SK-MEL-5 (cell line): ENCODE data around the gene PRDM2. TPM values are rescaled to one million over a fixed set of nuclear protein-coding genes. Genes with fewer than 3 reads are reported as not detected.
"Not testable (repeated sequence)": the region's sequence is repeated elsewhere in the genome, so short reads cannot be mapped to it uniquely, and the experiment has no call there.

Experiments used
- DNase-seq: peaks from one replicate; pipeline ENCODE4 v3.0.0-alpha.2; 2016; ENCODE audit warnings: low read depth, low spot score
- in situ Hi-C: cut with HindIII; loops from 2 replicates; pipeline ENCODE4 v1.10.0; 2016; ENCODE audit warnings: low sequenced_read_pairs, high pct_unique_total_duplicates, low pct_unique_long_range_greater_than_20kb
- total RNA-seq: library from RNA; depleted of rRNA; stranded (reverse); fragments of >200 nt; shearing (Covaris generic); gene quantifications from 2 replicates; pipeline ENCODE4 v1.2.3, GENCODE V29; 2014

PRDM2 gene
- total RNA-seq, 1 experiment from 2014 or later, result 4.5 TPM

DNA sequence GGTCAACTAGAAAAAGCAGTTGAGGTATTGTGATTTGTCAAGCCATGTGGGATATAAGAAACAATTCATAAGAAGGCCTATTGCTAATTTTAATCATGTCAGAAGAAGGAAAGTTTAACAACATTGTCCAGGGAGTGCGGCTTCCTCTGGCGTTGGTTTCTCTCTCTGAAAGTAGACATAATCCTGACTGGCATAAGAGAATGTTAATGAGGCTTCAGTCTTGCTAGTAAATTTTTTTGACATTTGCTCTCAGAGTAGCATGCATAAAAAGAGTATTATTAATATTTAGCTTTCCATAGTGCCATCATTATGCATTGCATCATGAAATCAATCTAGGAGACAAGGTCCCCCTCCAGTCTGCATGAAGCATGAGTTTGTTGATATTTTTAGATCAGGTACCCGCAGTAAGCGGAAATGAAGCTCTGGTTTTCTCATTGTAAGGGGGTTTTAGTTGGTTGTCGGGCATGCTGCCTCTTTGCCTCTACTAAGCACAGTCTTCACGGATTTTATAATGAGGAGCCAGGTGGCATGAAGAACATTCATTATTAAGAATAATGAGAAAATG is 12.8 kb upstream of the PRDM2 start:
- in situ Hi-C loops, result no loop called here
- DNase-seq, result no peak

DNA sequence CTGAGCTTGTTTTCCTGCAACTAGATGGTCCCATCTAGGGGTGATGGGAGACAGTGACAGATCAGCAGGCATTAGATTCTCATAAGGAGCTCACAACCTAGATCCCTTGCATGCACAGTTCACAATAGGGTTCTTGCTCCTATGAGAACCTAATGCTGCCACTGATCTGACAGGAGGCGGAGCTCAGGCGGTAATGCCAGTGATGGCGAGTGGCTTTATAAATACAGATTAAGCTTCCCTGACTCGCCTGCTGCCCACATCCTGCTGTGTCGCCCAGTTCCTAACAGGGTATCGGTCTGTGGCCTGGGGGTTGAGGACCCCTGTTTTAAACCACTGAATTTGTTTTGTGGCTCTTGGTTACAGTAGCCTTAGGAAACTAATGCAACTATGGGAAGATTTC is 6.9 kb upstream of the PRDM2 start:
- DNase-seq, in situ Hi-C loops: not testable (repeated sequence)

DNA sequence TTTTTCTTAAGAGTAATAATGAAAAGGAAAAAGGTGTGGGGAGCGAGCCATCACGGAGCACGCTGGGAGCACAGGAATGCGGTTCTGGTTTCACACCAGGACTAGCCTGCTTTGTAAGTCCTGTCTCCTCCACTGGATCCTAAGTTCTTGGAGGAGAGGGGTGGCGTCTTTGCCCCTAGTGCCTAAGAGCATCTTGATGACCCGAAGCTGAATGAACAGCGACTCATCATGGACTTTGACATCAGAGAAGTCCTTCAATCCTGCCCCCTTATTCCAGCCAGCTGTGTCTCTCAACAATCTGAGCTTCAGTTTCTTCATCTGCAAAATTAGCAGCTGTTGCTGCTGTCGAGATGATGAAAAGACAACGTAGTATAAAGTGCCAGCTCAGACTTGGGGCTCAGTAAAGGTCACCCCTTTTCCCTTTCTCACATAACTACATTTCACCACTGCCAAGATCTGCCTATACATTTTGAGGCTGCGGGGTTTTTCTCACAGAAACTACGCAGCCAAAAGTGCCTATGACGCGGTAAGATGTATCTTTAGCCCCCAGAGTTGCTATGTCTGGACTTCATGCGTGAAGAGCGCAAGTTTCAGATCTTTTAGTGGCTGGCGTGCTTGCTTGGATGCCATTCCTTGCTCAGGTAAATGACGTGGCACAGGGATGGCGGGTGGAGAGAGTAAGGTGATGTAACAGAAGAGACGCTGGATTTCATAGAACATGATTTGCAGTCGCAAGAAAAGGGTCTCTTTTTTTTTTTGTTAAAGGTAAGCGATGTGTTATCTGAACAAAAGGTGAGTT is 4.9 kb upstream of the PRDM2 start:
- in situ Hi-C loops, result no loop called here

DNA sequence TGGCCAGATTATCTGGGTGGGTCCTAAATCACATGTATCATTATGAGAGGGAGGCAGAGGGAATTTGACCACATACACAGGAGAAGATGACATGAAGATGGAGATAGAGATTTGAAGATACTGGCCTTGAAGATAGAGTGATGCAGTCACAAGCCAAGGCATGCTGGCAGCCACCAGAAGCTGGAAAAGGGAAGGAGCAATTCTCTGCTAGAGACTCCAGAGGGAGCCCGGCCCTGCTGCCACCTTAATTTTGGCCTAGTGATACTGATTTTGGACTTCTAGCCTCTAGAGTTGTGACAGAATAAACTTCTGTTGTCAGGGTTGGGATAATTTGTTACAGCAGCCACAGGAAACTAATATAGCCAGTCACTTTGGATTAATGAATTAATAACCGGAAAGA is 2.2 kb upstream of the PRDM2 start:
- no peak for DNase-seq
- in situ Hi-C loops, result no loop called here

More for the DNA sequence above, 4.9 kb upstream of the PRDM2 start:
- no peak for DNase-seq

DNA sequence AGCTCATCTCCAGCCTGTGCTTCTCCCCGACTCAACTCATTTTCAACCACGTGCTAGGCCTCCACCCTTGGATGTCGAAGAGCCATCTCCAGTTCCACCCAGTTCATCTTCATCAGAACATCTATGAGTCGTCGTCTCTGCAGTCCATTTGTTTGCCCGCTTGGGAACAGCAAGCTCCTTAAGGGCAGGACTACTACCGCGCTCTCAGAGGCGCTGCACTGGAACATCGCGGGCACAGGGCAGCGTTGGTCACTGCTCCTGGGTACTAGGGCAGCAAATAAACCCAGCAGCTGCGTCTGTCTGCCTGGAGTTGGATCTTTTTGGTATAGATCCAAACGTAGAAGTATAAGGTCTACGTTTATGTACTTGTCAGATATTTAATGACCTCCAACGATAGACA is 478 bp upstream of the PRDM2 start:
- DNase-seq, result no peak
- in situ Hi-C loops, result no loop called here

DNA sequence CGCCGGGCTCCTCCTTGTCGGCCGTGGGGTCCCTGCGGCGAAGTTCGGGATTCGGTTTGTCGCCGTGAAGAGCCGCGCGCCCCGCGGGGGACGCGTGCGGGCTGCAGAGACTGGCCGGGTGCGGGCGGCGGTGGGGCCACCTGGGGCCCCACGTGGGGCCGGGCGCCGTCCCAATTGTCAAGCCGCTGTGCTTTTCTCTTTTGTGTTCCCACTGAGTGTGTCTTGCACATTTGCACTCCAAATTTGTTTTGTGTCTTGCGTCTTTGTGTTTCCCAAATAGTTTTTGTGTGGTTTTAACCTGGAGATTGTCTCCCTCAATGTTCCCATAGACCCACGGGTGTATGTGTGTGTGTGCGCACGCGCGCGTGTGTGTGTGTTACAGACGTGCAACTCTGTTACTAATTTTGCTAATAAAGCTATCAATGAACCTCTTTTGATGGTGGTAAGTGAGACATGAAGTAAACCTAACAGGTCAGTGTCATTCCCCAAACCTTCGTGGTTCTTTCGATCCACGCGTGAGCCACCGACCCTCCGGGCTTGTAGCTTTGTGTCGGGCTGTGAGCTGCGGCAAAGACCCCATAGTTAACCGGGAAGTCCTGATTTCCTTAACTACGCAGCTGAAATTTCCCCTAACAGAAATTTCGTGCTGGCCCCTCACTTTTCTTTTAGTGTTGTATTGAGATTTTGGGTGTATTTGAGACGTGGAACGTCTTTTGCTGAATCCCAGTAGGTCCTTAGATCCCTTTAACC is 708 bp downstream of the PRDM2 start:
- in situ Hi-C loops, result no loop called here
- DNase-seq, result no peak

DNA sequence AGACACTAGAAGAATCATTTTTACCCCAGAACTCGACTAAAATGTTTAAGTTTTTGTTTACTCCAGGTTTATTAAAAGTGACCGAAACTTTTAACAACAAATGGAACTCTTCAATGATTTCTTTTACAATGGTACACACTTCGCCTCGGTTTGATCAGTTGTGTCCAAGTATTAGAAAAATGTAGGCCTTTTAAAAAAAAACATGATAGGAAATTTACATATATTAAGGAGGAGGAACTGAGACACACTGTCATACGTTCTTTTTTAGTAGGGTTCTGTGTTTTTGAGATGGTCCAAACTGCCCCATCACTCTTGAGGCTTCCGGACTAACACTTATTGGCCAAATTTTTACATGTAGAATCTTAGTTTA is 1.3 kb downstream of the PRDM2 start:
- DNase-seq, result no peak
- in situ Hi-C loops, result no loop called here

DNA sequence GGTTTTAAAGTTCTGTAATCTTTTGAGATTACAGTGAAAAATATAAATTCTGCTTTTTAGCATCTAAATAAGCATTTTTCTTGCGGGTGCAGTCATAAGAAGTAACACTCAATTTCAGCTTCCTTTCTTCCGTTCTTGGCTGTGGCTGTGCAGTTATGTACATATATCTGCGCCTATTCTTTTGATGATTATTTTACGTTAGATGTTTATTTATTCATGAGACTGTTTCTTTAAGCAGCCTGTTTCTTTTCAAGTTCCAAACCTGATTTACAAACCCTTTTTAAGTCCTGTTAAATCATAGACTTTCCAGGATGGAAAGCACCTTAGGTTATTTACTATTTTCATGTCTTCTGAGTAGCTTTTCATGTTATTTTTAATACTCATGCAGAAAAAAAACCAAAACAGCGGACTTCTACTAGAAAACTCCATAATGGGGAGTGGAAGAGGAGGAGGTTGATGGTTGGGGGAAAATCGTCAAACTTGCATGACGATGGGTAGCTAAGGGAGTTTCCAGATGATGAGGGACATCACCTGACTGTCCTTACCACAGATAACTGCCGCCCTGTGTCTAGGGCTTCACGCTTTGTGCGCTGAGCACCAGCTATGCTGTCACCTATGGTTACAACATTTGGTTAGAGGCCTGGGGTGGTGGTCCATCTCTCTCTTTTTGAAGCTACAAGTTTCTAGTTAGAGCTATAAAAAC is 2.6 kb downstream of the PRDM2 start:
- in situ Hi-C loops, result no loop called here
- no peak for DNase-seq

DNA sequence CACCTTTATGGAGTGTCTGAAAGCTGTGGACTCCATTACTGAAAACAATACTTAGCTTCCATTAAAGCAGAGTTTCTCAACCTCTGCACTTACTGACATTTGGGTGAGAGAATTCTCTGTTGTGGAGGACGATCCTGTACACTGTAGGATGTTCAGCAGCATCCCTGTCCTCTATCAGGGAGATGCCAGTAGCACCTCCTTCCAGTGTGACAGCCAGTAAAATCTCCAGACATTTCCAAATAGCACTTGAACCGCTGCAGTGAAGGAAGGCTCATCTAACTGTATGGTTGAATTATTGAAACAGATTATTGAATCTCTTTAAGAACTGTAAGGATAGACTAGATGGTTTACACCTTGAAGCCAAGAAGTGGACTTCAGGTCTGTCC is 3.1 kb downstream of the PRDM2 start:
- no peak for DNase-seq
- in situ Hi-C loops, result no loop called here

DNA sequence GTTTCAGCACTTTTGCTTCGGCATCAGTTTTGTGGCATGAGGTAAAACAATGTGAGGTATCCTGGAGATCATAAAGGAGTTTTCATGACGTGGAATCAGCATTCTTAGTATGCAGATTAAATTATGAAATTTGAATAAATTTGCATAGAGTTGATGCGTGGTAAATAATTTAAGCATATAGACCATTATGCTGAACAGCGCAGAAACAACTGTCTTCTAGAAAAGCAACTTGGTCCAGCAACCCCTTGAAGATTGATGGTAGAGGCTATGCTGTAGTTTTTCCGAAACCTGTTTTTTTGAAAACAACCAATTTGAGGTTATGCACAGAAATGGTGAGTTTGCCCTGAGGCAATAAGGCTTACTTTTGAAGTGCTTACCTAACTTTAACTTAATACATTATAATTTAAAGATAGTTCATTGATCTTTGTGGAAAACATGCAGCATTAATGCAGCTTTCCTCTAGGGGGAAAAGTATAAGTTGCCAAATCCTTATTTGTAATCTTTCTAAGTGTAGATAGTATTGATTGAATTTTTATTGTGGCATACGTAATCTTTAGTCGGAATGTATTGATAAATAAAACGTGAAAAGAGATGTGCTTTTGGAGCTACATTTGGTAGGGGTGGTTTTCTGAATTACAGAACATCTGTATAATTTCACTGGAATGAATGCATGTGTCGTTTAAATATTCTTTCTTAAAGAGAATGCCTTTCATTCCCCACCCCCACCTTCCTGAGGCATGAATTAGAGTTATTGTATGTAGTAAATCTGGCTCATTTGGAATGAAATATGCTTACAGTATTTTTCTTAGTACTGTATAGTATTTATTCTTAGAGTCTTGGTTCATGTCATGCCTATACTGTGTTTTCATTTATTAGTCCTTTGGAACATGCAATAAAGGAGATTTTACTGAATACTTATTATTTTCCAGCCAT is 3.8 kb downstream of the PRDM2 start:
- in situ Hi-C loops, result no loop called here
- no peak for DNase-seq

DNA sequence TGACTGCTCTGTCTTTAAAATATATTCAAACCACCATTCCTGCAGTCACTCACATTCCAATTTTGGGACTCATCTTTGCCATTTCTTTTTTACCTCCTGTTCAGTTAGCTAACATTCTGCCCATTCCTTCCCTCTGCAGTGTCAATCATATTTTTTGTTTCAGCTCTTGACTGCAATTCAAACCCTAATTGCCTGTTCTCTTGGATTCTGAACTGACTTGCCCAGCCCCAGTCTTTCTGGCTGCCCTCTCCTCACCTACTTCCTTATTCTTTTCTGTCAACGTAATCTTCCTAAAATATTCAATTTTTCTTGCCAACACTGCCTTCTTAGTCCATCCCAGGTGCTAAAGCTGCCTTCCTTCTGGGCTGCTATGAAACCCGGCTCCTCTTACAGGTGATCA is 6.1 kb downstream of the PRDM2 start:
- in situ Hi-C loops, result no loop called here
- DNase-seq, result no peak

DNA sequence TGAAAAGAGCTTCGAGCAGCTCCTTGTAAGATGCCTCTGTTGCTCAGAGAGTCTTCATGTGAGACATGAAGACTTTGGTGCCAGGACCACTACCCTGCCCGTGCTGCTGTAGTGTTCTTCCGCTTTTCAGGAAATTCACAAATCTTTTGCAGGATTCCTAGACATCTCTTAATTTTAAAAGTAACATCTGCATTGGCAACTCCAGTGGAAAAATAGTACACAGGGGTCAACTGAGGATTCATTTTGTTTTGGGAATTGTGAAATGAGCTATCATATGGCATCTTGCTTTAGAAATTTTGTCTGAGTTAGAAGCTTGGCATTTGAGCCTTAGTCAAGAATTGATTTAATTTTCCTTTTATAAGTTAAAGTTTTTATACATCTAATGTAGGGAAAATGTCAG is 7.2 kb downstream of the PRDM2 start:
- no peak for DNase-seq

DNA sequence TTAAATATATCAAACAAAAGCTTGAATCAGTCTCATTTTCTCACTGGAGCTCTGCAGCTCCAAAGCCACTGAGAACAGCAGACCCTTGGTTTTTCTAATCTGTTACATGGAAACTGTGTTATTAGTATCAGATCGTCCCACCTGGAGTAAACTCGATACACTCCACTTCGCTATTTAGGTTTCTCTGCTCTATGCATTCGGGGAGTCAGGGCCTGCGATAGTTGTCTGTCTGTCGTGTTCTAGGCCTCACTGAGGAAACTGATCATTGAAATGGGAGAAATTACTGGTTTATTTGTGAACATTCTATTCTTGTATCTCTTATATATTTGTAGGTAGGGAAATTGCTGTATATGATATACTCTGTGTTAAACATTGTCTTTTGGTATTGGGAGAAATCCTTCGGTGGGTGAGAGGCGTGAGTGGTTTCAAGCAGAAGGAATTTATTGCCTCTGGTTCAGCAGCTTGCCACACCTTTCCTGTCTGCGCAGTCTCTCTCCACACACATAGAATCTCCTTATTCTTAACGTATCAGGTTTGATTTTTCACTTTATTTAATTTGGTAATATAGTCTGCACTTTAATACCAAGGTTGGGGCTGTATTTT is 8.5 kb downstream of the PRDM2 start:
- no peak for DNase-seq
- in situ Hi-C loops, result no loop called here

More for the DNA sequence above, 7.2 kb downstream of the PRDM2 start:
- in situ Hi-C loops, result no loop called here

DNA sequence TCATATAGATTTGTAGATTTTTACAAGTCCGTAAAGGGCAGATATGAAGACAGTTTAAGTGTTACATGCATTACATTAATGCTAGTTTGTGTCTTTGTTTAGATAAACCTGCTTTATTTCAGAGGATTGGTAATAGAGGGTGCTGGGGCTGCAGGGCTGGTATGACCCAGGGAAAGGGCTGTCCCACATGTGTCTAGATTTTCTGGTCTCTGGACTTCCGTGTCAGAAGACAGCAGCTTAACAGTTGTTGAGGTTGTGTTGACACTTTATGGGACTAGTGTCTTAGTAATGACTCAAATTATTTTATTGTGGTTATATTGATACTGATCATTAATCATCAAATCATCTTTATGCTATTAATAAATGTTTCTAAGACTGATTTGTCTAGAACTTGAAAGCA is 10.1 kb downstream of the PRDM2 start:
- in situ Hi-C loops, result no loop called here

DNA sequence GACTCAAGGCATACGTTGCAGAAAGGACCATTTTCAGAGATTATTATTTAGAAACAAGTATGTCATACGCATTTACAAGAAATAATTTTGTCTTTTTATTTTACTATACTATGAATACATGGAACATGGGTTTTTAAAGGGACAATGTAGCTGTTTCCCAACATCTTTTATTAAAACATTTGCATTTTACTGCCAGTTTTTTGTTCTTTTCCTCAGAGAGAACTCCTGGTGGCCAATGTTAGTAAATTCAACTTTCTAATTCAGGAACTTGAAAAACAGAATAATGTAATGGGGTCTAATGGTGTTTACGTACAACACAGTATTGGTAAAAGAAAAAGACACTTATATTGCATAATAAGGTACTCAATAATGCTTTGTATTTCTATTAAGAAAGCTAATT is 14.9 kb downstream of the PRDM2 start:
- no peak for DNase-seq
- in situ Hi-C loops, result no loop called here

More for the DNA sequence above, 10.1 kb downstream of the PRDM2 start:
- DNase-seq, result no peak

DNA sequence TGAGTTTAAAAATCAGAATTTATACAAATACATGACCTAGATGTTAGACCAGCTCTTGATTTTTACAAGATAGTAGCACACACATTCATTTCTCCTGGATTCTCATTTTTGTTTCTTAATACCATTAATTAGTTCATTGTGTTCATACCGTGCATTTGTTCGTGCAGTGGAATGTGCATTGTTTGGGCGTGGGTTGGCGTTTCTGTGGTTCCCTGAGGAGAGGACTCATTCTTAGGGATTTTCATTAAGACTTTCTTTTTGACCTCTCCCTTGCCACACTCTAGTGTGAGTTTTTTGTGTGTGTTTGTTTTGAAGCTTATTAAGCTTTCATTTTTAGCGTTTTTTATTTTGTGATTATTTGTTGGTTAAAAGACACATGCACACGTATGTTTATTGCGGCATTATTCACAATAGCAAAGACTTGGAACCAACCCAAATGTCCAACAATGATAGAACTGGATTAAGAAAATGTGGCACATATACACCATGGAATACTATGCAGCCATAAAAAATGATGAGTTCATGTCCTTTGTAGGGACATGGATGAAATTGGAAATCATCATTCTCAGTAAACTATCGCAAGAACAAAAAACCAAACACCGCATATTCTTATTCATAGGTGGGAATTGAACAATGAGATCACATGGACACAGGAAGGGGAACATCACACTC is 15.8 kb downstream of the PRDM2 start:
- DNase-seq, in situ Hi-C loops: not testable (repeated sequence)
